GM12873 (cell line): Measurements from ENCODE around the gene ZNF592.

Source experiments
- TF ChIP-seq, protein P1 (sequence below): IDR thresholded peaks from 2 replicates; pipeline ENCODE4 v1.5.1; 2012; ENCODE audit warnings: low read depth, mild to moderate bottlenecking, moderate library complexity, low read length, control low read depth; ENCODE audit not compliant: insufficient read depth; ENCODE audit errors: missing control alignments

Gene ZNF592

DNA sequence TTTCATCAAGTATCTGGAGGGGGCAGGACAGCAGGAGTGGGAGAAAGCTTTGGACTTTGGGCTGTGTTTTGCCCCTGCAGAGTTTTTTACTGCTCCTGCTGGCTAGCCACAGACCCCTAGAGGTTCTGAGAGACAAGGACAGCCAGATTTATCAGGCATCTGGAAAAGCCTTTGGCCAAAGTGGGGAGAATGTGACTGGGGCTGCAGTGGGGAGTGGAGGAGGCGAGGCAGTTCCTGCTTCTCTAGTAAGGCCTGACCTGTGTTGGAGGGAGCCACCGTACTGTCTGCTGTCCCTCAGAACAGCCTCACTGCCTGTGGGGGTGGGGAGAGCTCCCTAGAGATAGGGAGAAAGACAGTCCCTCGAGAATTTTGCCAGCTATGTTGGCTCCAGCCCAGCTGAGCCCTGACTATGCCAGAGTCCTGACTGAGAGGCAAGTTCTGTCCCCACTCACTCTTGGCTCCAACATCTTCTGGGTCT lies 70.9 kb downstream of the ZNF592 start:
- TF ChIP-seq, protein P1, sequence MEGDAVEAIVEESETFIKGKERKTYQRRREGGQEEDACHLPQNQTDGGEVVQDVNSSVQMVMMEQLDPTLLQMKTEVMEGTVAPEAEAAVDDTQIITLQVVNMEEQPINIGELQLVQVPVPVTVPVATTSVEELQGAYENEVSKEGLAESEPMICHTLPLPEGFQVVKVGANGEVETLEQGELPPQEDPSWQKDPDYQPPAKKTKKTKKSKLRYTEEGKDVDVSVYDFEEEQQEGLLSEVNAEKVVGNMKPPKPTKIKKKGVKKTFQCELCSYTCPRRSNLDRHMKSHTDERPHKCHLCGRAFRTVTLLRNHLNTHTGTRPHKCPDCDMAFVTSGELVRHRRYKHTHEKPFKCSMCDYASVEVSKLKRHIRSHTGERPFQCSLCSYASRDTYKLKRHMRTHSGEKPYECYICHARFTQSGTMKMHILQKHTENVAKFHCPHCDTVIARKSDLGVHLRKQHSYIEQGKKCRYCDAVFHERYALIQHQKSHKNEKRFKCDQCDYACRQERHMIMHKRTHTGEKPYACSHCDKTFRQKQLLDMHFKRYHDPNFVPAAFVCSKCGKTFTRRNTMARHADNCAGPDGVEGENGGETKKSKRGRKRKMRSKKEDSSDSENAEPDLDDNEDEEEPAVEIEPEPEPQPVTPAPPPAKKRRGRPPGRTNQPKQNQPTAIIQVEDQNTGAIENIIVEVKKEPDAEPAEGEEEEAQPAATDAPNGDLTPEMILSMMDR, result no peak

DNA sequence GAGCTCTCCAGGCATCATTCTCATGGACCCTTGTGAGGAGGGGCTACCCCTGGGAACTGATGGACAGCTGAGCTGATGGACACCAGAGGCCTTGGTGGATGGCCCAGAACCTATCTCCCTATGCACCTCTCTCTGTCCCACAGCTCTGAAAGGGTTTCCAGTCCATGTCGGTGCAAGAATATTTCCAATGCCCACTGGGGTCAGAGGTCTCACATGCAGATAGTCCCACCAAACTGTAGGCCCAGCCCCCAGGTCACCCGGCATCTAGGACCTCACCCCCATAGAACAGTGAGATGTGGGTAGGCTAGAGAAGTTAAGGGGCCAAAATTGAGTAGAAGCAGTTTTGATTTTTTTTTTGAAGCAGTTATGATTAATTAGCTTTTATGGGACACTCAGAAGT lies 71.4 kb downstream of the ZNF592 start:
- TF ChIP-seq, protein P1, result no peak

DNA sequence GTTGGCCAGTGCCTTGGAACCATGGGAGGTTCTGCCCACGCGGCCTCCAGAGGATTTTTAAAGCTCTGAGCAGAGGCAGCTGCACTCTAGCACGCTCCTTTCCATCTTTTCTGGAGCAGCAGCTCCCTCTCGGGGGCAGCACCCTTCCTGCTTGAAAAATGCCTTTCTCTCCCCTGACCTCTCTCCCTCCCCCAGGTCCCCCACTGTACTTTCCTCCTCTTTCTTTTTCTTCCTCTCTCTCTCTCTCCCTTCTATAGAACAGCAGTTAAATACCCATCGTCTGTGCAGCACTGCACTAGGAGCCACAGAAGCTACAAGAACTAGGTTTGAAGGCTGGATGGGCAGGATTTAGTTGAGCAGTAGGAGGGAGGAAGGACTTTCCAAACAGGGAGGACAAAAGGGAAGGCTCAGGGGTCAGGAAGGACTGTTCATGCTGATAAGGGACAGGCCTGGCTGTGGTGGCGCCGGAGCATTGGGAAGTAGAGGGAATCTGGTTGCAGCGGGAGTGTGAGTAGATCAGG lies 73.2 kb downstream of the ZNF592 start:
- TF ChIP-seq, protein P1, result peak; percentile 11

GRCh38 chr15:84822653-84823281 lies 74.4 kb downstream of the ZNF592 start:
- TF ChIP-seq, protein P1, result no peak

GRCh38 chr15:84823282-84823878 lies 75.0 kb downstream of the ZNF592 start:
- TF ChIP-seq, protein P1, result no peak

- TF ChIP-seq, protein P1, result no peak
Measured at GRCh38 chr15:84824260-84825007, 76.0 kb downstream of the ZNF592 start.

DNA sequence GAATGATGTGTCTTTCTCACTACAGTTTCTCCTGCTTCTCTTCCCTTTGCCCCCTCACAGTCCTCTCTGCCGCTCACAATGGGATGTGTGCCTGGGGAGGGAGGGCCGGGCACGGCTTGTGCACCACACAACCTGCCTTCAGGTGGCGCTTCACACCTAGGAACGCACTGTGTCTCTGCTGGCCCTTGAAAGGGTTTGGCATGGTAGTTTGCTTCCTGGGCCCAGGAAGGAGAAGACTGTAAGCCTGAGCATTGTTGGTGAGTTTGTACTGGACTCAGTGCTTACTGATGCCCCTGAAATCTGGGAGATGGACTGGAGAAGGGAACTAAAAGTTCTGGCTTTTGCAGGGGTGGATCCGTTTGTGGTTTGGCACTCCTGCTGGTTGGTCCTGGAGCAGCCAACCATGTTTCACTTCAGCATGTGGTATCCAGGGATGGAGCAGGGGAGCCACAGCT lies 78.0 kb downstream of the ZNF592 start:
- TF ChIP-seq, protein P1, result peak; percentile 59
